Glutamatergic neuron (in vitro differentiated cells): ENCODE results near the gene DLG1. TPM values are rescaled to one million over a fixed set of nuclear protein-coding genes. Genes with fewer than 3 reads are reported as not detected.

Experiments
- DNase-seq: peaks from one replicate; pipeline ENCODE4 v3.0.0; 2022
- H3K27ac Mint-ChIP-seq: one replicate; pipeline ENCODE4 v1.8.0; 2020; ENCODE audit warnings: mild to moderate bottlenecking, mixed read lengths, inconsistent platforms; ENCODE audit not compliant: unreplicated experiment
- H3K27me3 Mint-ChIP-seq: one replicate; pipeline ENCODE4 v1.8.0; 2020; ENCODE audit warnings: mild to moderate bottlenecking, moderate library complexity, mixed read lengths, inconsistent platforms; ENCODE audit not compliant: unreplicated experiment
- H3K36me3 Mint-ChIP-seq: one replicate; pipeline ENCODE4 v1.8.0; 2020; ENCODE audit warnings: mild to moderate bottlenecking, mixed read lengths, inconsistent platforms; ENCODE audit not compliant: unreplicated experiment
- H3K4me1 Mint-ChIP-seq: one replicate; pipeline ENCODE4 v1.8.0; 2020; ENCODE audit warnings: mild to moderate bottlenecking, low read depth, mixed read lengths, inconsistent platforms; ENCODE audit not compliant: unreplicated experiment
- H3K4me3 Mint-ChIP-seq: one replicate; pipeline ENCODE4 v1.8.0; 2020; ENCODE audit warnings: mild to moderate bottlenecking, mixed read lengths, inconsistent platforms; ENCODE audit not compliant: unreplicated experiment
- H3K9me3 Mint-ChIP-seq: one replicate; pipeline ENCODE4 v1.8.0; 2020; ENCODE audit warnings: mild to moderate bottlenecking, moderate library complexity, mixed read lengths, inconsistent platforms; ENCODE audit not compliant: unreplicated experiment
- total RNA-seq: library from RNA; stranded (reverse); fragmentation: NEBNext Ultra II Directional; extraction: Animal tissue kit (Norgen Biotek cat#: 25700); gene quantifications from one replicate; pipeline ENCODE4 v1.2.1, GENCODE V29; 2021; ENCODE audit not compliant: unreplicated experiment
- TF ChIP-seq, protein P1 (sequence below): fragments of 200-600 bp; sonication (generic); IDR thresholded peaks from one replicate; pipeline ENCODE4 v1.5.0; 2021; ENCODE audit not compliant: partially characterized antibody, unreplicated experiment

DLG1 gene
- total RNA-seq, 1 donor from 2014 or later: 66.0 TPM

DNA sequence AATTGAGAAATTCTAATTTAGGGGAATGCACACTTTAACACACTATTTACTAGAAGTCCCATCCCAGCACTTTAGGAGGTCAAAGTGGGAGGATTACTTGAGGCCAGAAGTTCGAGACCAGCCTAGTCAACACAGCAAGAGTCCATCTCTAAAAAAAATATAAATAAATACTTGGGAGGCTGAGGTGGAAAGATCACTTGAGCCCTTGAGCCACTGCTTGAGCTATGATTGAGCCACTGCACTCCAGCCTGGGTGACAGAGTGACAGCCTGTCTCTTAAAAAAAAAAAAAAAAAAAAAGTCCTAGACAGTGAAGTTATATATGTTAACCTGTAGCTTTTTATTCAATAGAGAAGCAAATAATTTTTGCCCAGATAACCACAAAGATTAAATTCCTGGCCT, 69.2 kb downstream of the DLG1 start:
- no peaks in the 10 kb centered on the region for H3K27me3 Mint-ChIP-seq

DNA sequence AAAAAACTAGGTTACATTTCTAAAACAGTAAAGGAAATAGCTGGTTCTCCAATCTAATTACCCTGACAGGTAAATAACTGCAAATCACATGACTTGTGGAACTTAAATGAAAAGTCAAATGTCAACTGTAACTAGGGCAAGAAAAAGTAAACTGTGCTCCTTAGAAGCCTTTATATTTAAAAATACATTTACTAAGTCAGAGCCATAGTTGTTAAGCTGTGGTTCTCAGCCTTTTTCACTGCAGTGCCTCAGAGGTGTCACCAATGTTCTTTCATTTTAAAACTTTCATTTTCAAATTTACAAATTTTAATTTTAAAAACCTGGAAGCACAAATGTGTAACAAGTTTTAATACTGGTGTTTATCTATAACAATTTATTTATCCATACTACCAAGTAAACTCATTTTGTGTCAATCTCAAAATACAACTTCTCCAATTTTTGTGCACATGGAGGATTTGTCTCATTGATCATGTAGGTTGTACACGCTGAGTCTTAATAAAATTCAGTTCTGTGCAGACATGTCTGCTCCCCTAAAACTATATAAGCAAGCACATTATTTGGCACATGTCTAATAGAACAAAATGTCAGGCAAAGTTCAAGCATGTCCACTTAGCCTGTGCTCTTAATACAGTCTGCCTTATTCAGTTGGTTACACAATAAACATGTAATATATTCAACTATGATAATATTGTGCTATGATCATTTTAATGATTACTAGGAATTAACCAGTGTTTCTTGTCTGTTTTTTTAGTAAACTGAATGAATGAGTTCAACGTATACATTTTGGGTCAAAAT, 70.4 kb downstream of the DLG1 start:
- Mint-ChIP-seq H3K9me3 (no peaks in the 10 kb centered on the region), H3K4me3 (no peak overlapping the region), H3K4me1 (peaks cover 25% of the 10 kb centered on the region), H3K27me3 (no peaks in the 10 kb centered on the region), H3K27ac (no peak overlapping the region), H3K36me3 (no peaks in the 10 kb centered on the region)
- TF ChIP-seq, protein P1, sequence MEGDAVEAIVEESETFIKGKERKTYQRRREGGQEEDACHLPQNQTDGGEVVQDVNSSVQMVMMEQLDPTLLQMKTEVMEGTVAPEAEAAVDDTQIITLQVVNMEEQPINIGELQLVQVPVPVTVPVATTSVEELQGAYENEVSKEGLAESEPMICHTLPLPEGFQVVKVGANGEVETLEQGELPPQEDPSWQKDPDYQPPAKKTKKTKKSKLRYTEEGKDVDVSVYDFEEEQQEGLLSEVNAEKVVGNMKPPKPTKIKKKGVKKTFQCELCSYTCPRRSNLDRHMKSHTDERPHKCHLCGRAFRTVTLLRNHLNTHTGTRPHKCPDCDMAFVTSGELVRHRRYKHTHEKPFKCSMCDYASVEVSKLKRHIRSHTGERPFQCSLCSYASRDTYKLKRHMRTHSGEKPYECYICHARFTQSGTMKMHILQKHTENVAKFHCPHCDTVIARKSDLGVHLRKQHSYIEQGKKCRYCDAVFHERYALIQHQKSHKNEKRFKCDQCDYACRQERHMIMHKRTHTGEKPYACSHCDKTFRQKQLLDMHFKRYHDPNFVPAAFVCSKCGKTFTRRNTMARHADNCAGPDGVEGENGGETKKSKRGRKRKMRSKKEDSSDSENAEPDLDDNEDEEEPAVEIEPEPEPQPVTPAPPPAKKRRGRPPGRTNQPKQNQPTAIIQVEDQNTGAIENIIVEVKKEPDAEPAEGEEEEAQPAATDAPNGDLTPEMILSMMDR: no peak
- DNase-seq: no peak

More for the DNA sequence above, 69.2 kb downstream of the DLG1 start:
- no peak for DNase-seq
- H3K36me3 Mint-ChIP-seq: no peaks in the 10 kb centered on the region
- no peaks in the 10 kb centered on the region for H3K9me3 Mint-ChIP-seq
- H3K4me1 Mint-ChIP-seq: peaks cover 20% of the 10 kb centered on the region
- no peak overlapping the region for H3K4me3 Mint-ChIP-seq
- TF ChIP-seq, protein P1: no peak
- no peak overlapping the region for H3K27ac Mint-ChIP-seq

DNA sequence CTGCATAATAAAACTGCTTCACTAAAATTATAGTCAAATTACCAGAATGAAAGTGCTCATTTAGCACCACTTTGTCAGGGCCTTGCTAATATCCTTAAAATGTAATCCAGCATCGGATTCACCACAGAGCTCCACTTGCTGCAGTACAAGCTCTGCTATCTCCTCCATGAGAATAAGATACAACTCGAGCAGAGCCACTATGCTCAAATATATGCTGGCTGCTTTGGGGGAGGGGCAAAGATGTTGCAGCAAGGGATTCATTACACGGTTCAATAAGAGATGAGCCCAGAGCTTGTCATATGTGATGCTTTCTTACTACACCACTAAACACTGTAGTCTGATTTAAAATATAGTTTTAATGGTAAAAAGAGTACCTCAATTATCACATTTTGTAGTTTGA, 72.2 kb downstream of the DLG1 start:
- TF ChIP-seq, protein P1: no peak
- Mint-ChIP-seq H3K27me3 (no peaks in the 10 kb centered on the region), H3K4me1 (peaks cover 35% of the 10 kb centered on the region), H3K9me3 (no peaks in the 10 kb centered on the region), H3K4me3 (peak overlapping the region; percentile 83), H3K36me3 (no peaks in the 10 kb centered on the region), H3K27ac (peak overlapping the region; percentile 94)
- peak; percentile 71 for DNase-seq

DNA sequence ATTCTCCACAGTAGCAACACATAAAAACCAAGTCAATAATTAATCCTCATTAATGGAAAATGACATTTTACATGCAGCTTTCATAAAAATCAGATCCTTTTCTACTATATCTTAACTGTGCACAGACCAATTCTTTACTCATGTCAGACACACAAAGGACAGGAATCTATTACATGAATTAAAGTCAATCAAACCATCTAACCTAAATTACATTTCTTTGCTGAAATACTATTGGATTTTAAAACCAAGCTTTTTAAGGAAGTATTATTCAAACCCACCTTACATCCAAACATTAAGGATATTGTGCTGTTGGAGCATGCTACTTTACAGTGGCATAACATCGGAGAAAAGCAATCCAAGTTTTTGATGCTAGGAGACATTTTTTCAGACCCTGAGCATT, 72.8 kb downstream of the DLG1 start:
- DNase-seq: no peak
- H3K27ac Mint-ChIP-seq: peak overlapping the region; percentile 94
- no peaks in the 10 kb centered on the region for H3K27me3 Mint-ChIP-seq
- peaks cover 35% of the 10 kb centered on the region for H3K4me1 Mint-ChIP-seq
- TF ChIP-seq, protein P1: no peak
- H3K9me3 Mint-ChIP-seq: no peaks in the 10 kb centered on the region
- no peaks in the 10 kb centered on the region for H3K36me3 Mint-ChIP-seq
- peak overlapping the region; percentile 83 for H3K4me3 Mint-ChIP-seq

DNA sequence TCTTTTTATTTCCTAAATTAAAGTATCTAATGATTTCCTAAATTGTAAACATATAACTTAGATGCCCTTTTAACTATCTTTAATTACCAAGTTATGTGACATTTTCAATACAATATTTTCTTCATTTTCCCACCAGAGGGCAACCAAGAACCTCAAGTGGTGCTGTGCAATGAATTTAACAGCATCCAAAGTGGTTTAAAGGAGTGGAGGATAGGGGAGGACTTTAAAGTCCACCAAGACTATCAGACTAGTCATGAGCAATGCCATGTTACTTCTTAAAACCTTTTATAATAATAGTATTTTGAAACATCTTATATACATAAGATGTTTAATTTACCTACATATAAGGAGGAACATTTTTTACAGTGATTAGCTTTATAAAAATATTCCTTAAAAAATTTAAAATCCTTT, 74.4 kb downstream of the DLG1 start:
- TF ChIP-seq, protein P1: peak; percentile 73
- Mint-ChIP-seq H3K27me3 (no peaks in the 10 kb centered on the region), H3K4me3 (no peak overlapping the region), H3K36me3 (no peaks in the 10 kb centered on the region), H3K27ac (no peak overlapping the region), H3K4me1 (peaks cover 45% of the 10 kb centered on the region), H3K9me3 (peaks cover 2% of the 10 kb centered on the region)
- DNase-seq: no peak
